GM19035 (cell line): Measurements from ENCODE around the gene BICD2.

Experiments
- ATAC-seq: cut with Tn5 transposase; IDR thresholded peaks from one replicate; pipeline ENCODE4 v1.9.1; 2021; ENCODE audit not compliant: unreplicated experiment

BICD2 gene

DNA sequence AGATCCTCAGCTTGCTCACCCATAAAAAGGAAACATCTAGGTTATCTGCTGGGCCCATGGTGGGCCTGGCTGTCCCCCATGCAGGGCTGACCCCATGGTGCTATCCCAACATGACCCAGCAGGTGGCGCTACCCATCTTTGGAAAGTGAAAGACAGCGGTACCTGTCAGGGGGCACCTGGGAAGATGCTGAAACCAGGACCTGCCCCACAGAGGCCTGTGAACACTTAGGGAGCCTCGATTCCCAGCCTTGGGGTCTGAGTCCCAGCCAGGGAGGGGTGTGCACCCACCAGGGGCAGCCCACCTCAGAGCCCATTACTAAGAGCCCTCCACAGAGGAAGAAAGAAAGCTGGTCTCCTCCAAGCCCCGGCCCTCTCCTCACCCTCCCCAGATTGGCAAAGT is 48.1 kb downstream of the BICD2 start:
- no peak for ATAC-seq

- ATAC-seq: no peak
These were observed 49.0 kb downstream of the BICD2 start for GRCh38 chr9:92715488-92716231.

GRCh38 chr9:92714787-92715487 is 49.7 kb downstream of the BICD2 start:
- no peak for ATAC-seq

GRCh38 chr9:92714016-92714415 is 50.6 kb downstream of the BICD2 start:
- no peak for ATAC-seq

DNA sequence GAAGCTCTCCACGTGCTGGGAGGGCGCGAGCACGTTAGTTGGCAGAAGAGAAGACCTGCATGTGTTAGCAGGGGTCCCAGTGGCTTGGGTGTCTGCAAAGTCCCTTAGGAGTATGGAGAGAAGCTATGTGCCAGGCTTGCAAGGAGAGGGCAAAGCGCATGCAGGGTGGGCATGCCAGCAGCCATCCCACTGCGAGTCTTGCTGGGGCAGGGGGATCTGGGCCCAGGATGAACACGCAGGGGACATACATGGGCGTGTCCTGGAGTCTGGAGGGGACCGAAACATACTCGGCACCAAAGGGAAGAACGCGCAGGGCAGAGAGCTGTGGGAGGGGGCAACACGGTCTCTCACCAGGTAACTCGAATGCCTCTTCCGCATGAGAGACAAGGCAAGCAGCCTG is 51.1 kb downstream of the BICD2 start:
- ATAC-seq: no peak

GRCh38 chr9:92712767-92713166 is 51.9 kb downstream of the BICD2 start:
- ATAC-seq: no peak

DNA sequence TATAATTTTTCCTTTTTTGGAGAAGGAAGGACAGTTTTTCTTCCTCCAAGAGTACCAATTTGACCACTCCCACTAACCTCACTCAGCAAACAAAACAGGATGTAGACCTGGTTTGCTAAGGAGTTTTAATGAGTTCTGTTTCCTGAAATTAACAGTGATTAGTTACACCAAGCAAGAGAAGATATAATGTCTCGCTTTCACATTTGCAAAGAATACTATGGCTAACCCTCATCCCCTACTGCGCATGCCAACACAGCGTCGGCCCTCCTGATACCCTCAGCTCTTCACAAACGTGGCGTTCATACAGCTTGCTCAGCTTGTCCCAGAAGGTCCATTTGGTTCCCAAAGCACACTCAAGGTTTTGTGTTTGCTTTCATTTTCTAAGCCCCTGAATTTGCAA is 52.8 kb downstream of the BICD2 start:
- no peak for ATAC-seq

DNA sequence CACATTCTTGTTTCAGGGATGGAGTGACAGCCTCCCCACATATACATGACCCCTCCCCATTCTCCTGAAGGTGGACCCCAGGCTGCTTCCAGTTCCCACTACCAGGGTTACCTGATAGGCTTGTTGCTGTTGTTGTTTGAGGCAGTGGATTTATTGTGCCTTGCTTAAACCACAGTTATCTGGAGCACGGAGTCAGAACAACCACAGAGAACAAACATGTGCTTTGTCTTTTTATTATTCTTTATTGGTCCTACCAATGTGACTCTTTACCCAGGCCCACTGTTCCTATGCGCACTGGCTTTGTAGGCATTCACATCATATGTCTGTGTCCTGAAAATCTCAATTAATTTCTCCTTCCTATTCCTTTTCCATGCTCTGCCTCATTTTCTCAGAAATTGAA is 53.5 kb downstream of the BICD2 start:
- no peak for ATAC-seq

GRCh38 chr9:92710368-92710767 is 54.3 kb downstream of the BICD2 start:
- no peak for ATAC-seq

DNA sequence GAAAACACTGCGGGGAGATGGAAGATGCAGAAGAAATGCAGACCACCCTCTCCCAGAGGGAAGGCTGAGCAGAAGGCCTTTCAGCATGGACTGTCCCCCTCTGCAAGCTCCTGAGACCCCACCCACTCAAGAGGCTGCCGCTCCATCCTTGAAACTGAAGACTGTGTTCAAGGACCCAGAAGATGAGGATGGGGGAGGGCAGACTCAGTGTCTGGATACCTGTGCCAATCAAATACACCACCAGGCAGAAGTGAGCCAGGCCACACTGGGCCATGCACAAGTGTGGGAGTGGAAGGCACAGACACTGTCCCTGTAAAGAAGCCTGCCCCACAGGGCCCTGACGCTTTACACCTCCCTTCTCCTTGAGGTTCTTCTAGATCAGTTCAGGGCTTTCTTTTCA is 54.7 kb downstream of the BICD2 start:
- ATAC-seq: no peak

DNA sequence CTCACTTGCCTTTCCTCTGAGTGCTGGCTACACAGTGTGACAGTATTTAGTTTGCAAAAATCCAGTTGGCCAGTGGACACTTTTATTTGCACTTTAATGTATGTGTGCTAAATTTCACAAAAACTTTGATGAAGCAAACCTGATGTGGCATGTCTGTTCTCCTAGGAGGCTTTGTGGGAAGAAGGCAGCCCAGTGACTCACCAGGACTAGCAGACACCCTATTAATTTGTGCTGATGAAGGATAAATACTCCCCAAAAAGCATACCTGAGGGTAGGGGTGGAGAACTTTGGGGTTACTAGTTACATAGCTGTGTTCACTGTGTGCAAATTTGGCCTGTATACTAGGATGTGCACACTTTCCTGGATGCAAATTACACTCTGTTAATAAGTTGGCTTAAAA is 55.4 kb downstream of the BICD2 start:
- ATAC-seq: no peak

GRCh38 chr9:92707530-92707929 is 57.1 kb downstream of the BICD2 start:
- no peak for ATAC-seq

GRCh38 chr9:92706218-92706940 is 58.3 kb downstream of the BICD2 start:
- ATAC-seq: peak; percentile 45

- ATAC-seq: no peak
These were observed 60.1 kb downstream of the BICD2 start for GRCh38 chr9:92704528-92704927.

GRCh38 chr9:92696619-92697018 is 68.0 kb downstream of the BICD2 start:
- ATAC-seq: no peak

- no peak for ATAC-seq
These were observed 77.7 kb downstream of the BICD2 start for GRCh38 chr9:92686954-92687353.

- ATAC-seq: no peak
These were observed 79.6 kb downstream of the BICD2 start for GRCh38 chr9:92685022-92685421.

- no peak for ATAC-seq
These were observed 82.4 kb downstream of the BICD2 start for GRCh38 chr9:92682269-92682668.

DNA sequence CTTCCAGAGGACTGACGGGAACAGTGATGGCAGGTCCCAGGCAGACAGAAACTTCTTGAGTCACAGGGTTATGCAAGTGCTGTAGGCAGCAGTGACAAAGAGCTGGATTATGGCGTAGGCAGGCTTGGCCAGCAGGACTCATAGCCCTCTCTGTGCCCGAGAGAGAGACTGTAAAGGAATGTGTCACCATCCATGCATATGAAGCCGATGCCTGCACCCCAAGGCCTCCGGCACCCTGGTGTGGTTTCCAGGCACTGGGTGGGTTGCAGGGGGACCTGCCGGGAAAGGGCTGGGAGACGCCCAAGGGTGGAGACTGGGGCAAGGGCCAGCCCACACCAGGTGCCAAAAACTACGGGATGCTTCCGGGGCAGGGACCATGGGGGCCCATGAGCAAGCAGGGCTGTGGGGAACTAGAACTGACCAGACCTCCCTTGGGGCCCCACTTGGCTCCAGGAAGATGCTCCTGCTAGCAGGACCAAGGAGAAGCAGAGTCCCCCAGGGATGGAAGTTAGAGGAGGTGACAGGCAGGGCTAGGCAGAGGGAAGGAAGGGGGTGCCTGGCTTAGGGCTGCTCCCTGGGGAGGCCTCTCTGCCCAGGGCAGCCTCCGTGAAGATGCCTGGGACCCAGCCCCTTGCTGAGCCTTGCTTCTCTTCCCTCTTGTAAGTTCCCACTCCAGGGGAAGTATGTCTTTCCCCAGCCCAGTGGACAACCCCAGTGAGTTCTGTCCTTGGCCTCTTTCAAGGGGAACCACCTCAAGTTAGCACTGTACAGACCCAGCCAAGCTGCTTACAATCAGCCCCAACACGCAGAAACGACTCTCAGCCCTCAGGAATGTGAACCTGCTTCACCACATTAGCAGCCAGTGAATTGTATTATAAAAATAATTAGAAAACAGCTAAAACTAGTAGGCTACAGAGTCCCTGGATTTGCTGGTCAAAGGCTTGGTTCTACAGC is 84.2 kb downstream of the BICD2 start:
- ATAC-seq: no peak

GRCh38 chr9:92679413-92680165 is 85.0 kb downstream of the BICD2 start:
- no peak for ATAC-seq
